Measurements from ENCODE around the gene GPR146.

DNA sequence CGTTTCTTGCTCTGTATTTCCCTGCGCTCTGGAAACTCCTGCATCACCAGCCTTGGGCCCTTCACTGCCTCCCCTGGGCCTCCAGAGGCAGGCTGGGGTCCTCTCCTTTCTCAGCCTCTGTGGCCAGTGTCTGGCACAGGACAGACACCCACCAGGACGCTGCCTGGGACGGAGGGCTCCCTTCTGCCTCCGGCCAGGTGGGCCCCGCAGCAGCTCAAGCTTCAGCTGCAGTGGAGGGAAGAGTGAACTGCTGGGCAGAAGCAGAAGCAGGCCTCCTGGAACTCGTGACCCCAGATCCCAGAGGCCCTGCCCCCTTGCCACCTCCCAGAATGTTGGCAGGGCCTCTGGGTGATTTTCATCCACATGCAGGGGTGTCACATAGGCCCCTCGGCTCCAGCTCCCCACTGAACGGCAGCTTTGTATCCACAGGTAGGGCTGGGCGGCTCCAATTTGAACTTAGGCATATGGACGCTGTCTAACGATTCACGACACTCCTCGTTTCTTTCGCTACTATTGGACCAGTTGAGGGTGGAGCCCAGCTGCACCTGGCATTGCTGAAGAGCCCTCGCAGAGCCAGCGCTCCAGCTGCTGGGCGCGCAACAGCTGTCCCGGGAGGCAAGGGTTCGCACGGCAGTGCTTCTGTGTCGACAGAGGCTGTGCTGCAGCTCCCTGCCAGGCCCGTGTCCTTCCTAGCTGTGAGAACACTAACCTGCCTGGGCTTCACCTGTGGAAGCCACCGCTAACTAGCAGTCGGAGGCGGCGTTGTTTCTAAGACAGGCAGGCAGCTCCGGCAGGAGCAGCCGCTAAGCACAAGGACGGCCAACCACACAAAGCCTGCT is 18.4 kb upstream of the GPR146 start:
- TF ChIP-seq EZH2 (IDR thresholded peaks at IDR 0.05; ENCODE audit: insufficient read depth, poor library complexity, severe bottlenecking) (no peak), EZH2phosphoT487 (IDR thresholded peaks at IDR 0.05; ENCODE audit: insufficient read depth, low read depth) (no peak)

Measured in GM23248 (cell line).